Prostate gland (tissue), 2 donors: Measurements from ENCODE around the gene TFE3.

Experiments used
- CTCF ChIP-seq, 4 experiments: fragments of 200-600 bp in 2 of 4; fragments of 450-650 bp in 2 of 4; sonication (generic) in 2 of 4; IDR thresholded peaks; 1 replicate in 3 of 4; 2 replicates in 1 of 4; pipeline ENCODE4 v1.5.1; 2016 to 2019; ENCODE audit warnings: antibody characterized with exemption in 4 of 4, mild to moderate bottlenecking in 2 of 4, moderate library complexity in 2 of 4
- POLR2A ChIP-seq: fragments of 450-650 bp; IDR thresholded peaks from one replicate; pipeline ENCODE4 v1.6.1; 2016; ENCODE audit warnings: antibody characterized with exemption, mild to moderate bottlenecking

GRCh38 chrX:49089553-49089952 is 46.4 kb upstream of the TFE3 start:
- TF ChIP-seq POLR2A (no peak), CTCF (IDR thresholded peaks at IDR 0.05) (no peak)
